ENCODE data around the gene STAU1. TPM values are rescaled to one million over a fixed set of nuclear protein-coding genes. Genes with fewer than 3 reads are reported as not detected.

The STAU1 gene
- total and polyA plus RNA-seq, 10 of the 15 experiments (the other 5 are each of a cell fraction or from before 2014, with no cell fraction given), result 13.9 to 66.2 (median 45.6) TPM

DNA sequence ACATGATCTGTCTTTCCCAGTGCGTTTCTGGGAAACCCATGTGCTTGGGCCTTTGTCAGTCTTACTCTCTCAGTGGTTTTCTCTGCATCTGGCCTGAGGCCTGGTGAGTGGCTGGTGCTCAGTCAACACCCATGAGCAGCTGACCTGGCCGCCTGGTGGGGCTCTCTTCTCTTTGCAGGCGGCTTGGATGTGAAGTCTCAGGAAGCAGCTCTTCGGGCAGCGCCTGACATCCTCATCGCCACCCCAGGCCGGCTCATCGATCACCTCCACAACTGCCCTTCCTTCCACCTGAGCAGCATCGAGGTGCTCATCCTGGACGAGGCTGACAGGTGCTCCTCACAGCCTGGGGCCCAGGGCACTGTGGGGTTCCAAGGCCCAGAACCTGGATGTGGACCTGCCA is 41.9 kb upstream of the STAU1 start (continued):
- TF ChIP-seq NKRF (conservative IDR thresholded peaks at IDR 0.05) (no peak), HCFC1 (IDR thresholded peaks at IDR 0.05; ENCODE audit: low read length) (no peak), POLR2A (IDR thresholded peaks at IDR 0.05; ENCODE audit: low read depth, low read length) (no peak), HDGF (IDR thresholded peaks at IDR 0.05) (no peak), ZBTB40 (IDR thresholded peaks at IDR 0.05; ENCODE audit: borderline replicate concordance) (no peak), CBX5 (IDR thresholded peaks at IDR 0.05; ENCODE audit: low read depth) (no peak), NR2C1 (IDR thresholded peaks at IDR 0.05) (no peak)

GRCh38 chr20:49229381-49229780 is 41.2 kb upstream of the STAU1 start:
- Histone ChIP-seq H3K9me3 (replicated peaks; ENCODE audit: control insufficient read depth, insufficient read depth, low read length) (no peaks in the 10 kb centered on the region), H2AFZ (ENCODE audit: control insufficient read depth, low read depth, low read length) (no peak overlapping the region), H4K20me1 (ENCODE audit: control insufficient read depth, insufficient read depth) (no peaks in the 10 kb centered on the region; the same call in 1 of the 2 replicates), H3K4me3 (no peak overlapping the region), H3K4me2 (ENCODE audit: control insufficient read depth, insufficient read depth) (no peak overlapping the region), H3K27me3 (replicated peaks in 1 of 2; ENCODE audit: control insufficient read depth in 2 of 2, insufficient read depth in 2 of 2, low read length in 1 of 2) (no peaks in the 10 kb centered on the region), H3K27ac (ENCODE audit: control insufficient read depth, insufficient read depth) (no peak overlapping the region), H3K36me3 (ENCODE audit: control insufficient read depth in 2 of 2, insufficient read depth in 2 of 2, low read length in 1 of 2) (peaks cover 16 to 22% of the 10 kb centered on the region in 2 experiments), H3K4me1 (ENCODE audit: control insufficient read depth, insufficient read depth, low read length) (peaks cover 10% of the 10 kb centered on the region), H3K79me2 (ENCODE audit: control insufficient read depth, insufficient read depth, low read length) (no peaks in the 10 kb centered on the region; the same call in 1 of the 2 replicates), H3K9ac (ENCODE audit: control insufficient read depth, insufficient read depth, low read length) (no peak overlapping the region)
- BruUV-seq (replicated peaks), result no TSS peak
- DNase-seq (ENCODE audit: low read depth, low spot score), result no peak
- ChIA-PET POLR2A (interaction anchor here (0.7 kb wide), 1 partner anchor 108 kb away, joined by 5 read pairs; no protein-coding TSS in a partner anchor), SMC1A (ENCODE audit: uncharacterized antibody, unreplicated experiment) (no interaction called here), RAD21 (ENCODE audit: unreplicated experiment) (no interaction called here), CTCF (interaction anchor here (0.6 kb wide), 1 partner anchor 151 kb away, joined by 3 read pairs; no protein-coding TSS in a partner anchor)
- in situ Hi-C loops (cut with MboI) (no loop called here), intact Hi-C loops (cut with micrococcal nuclease; ENCODE audit: unreplicated experiment) (no loop called here)
- 97% methylated on average over 2 of the region's 2 CpGs for WGBS (ENCODE audit: insufficient coverage, insufficient replicate concordance, low lambda C conversion rate, missing lambda C conversion rate)
- no peak for FAIRE-seq
- no peak for ATAC-seq
- no peak for TF ChIP-seq SIX5 (IDR thresholded peaks at IDR 0.05; ENCODE audit: low read depth, low read length, severe bottlenecking)
- TF ChIP-seq USF1 (IDR thresholded peaks at IDR 0.05; ENCODE audit: borderline replicate concordance, extremely low read length, insufficient read depth, low read depth, low read length), result no peak
- no peak for TF ChIP-seq PML (IDR thresholded peaks at IDR 0.05; ENCODE audit: low read length)
- TF ChIP-seq CREM (IDR thresholded peaks at IDR 0.05; ENCODE audit: low read depth), result no peak
- TF ChIP-seq ZNF217 (IDR thresholded peaks at IDR 0.05), result no peak
- TF ChIP-seq KLF5 (IDR thresholded peaks at IDR 0.05; ENCODE audit: partially characterized antibody), result no peak
- TF ChIP-seq SREBF1 (IDR thresholded peaks at IDR 0.05; ENCODE audit: low read length), result no peak
- no peak for TF ChIP-seq RCOR1 (conservative IDR thresholded peaks at IDR 0.05; ENCODE audit: low read depth, low read length)
- no peak for TF ChIP-seq BACH1 (IDR thresholded peaks at IDR 0.05; ENCODE audit: borderline replicate concordance)
- TF ChIP-seq, protein P1, sequence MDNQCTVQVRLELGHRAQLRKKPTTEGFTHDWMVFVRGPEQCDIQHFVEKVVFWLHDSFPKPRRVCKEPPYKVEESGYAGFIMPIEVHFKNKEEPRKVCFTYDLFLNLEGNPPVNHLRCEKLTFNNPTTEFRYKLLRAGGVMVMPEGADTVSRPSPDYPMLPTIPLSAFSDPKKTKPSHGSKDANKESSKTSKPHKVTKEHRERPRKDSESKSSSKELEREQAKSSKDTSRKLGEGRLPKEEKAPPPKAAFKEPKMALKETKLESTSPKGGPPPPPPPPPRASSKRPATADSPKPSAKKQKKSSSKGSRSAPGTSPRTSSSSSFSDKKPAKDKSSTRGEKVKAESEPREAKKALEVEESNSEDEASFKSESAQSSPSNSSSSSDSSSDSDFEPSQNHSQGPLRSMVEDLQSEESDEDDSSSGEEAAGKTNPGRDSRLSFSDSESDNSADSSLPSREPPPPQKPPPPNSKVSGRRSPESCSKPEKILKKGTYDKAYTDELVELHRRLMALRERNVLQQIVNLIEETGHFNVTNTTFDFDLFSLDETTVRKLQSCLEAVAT (IDR thresholded peaks at IDR 0.05), result no peak
- TF ChIP-seq SP1 (IDR thresholded peaks at IDR 0.05; ENCODE audit: low read depth, low read length), result no peak
